MCF 10A (cell line): ENCODE results near the gene FAM229B. TPM values are rescaled to one million over a fixed set of nuclear protein-coding genes. Genes with fewer than 3 reads are reported as not detected.

Experiments
- BruUV-seq: library from RNA; stranded (reverse); fragments of 400-500 nt; replicated peaks from 2 replicates; lab custom pipeline; 2021; lab: Mats Ljungman, UMichigan
- CTCF ChIA-PET: fragments of 300-600 bp; sonication (Branson Sonifier 250); formaldehyde crosslinking; extraction: SDS; loops from one replicate; lab custom pipeline; 2021; ENCODE audit warnings: antibody characterized with exemption, inconsistent platforms; lab: Yijun Ruan, JAX
- POLR2A ChIA-PET: fragments of 300-600, 350-650 bp; sonication (Branson Sonifier 250); formaldehyde crosslinking; extraction: SDS; loops from one replicate; lab custom pipeline; 2020; ENCODE audit warnings: antibody characterized with exemption, inconsistent platforms; lab: Yijun Ruan, JAX
- DNase-seq: peaks from one replicate; pipeline ENCODE4 v3.0.0-alpha.2; 2018; ENCODE audit not compliant: unreplicated experiment
- H3K27ac Mint-ChIP-seq: one replicate; pipeline ENCODE4 v1.8.0; 2022; ENCODE audit warnings: mild to moderate bottlenecking, low read depth, mixed read lengths; ENCODE audit not compliant: unreplicated experiment
- H3K27me3 Mint-ChIP-seq: one replicate; pipeline ENCODE4 v1.8.0; 2022; ENCODE audit warnings: mixed read lengths; ENCODE audit not compliant: insufficient read depth, unreplicated experiment
- H3K36me3 Mint-ChIP-seq: one replicate; pipeline ENCODE4 v1.8.0; 2022; ENCODE audit warnings: mild to moderate bottlenecking, moderate library complexity, mixed read lengths; ENCODE audit not compliant: insufficient read depth, unreplicated experiment
- H3K4me1 Mint-ChIP-seq: one replicate; pipeline ENCODE4 v1.8.0; 2022; ENCODE audit warnings: mixed read lengths; ENCODE audit not compliant: insufficient read depth, unreplicated experiment
- H3K4me3 Mint-ChIP-seq: one replicate; pipeline ENCODE4 v1.8.0; 2022; ENCODE audit warnings: mild to moderate bottlenecking, moderate library complexity, mixed read lengths; ENCODE audit not compliant: unreplicated experiment
- H3K9me3 Mint-ChIP-seq: one replicate; pipeline ENCODE4 v1.8.0; 2022; ENCODE audit warnings: mixed read lengths; ENCODE audit not compliant: unreplicated experiment
- intact Hi-C: fragments of 100-400 bp; cut with micrococcal nuclease; formaldehyde crosslinking; loops from 2 replicates; pipeline ENCODE4 v1.14.1; 2022
- total RNA-seq: library from RNA; stranded (reverse); gene quantifications from 2 replicates; pipeline ENCODE4 v1.2.3, GENCODE V29; 2022
- TF ChIP-seq, protein P1 (sequence below): fragments of 200-600 bp; IDR thresholded peaks from one replicate; pipeline ENCODE4 v1.8.0; 2022; ENCODE audit warnings: antibody characterized with exemption, mild to moderate bottlenecking; ENCODE audit not compliant: unreplicated experiment

The FAM229B gene
- total RNA-seq, 1 experiment from 2014 or later: 10.8 TPM

DNA sequence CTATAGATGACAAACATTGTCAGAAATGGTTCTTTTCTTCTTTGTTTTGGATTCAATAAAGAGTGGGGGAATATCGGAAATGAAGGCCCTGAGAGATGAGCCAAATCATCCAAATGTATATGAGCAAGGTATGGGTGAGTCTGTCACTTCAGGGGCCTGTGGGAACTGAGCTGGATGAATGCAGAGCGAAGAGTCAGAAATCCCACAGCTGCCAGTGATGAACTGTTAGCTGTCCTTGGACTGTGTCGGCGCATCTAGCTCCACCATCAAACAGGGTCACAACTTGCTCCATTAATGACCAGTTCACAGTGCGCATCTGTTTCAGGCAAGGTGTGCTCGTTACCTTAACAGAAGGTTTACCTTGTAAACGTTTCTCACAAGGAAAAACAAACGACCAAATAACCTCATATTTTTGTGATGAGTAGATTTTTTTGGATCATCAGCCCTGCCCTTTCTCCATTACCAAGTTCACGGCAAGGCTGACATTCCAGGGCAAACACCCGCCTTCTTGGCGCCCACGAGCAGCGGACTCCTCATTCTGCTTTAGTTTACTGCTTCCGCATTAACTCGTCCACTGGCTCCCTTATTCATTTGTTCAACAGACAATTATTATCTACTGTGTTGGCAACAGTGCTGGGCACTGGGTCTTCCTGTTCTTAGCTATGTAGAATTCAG, 48.5 kb upstream of the FAM229B start:
- no peaks in the 10 kb centered on the region for H3K36me3 Mint-ChIP-seq
- no peak for DNase-seq
- POLR2A ChIA-PET: no interaction called here
- no peak overlapping the region for H3K4me3 Mint-ChIP-seq
- H3K9me3 Mint-ChIP-seq: no peaks in the 10 kb centered on the region
- TF ChIP-seq, protein P1, sequence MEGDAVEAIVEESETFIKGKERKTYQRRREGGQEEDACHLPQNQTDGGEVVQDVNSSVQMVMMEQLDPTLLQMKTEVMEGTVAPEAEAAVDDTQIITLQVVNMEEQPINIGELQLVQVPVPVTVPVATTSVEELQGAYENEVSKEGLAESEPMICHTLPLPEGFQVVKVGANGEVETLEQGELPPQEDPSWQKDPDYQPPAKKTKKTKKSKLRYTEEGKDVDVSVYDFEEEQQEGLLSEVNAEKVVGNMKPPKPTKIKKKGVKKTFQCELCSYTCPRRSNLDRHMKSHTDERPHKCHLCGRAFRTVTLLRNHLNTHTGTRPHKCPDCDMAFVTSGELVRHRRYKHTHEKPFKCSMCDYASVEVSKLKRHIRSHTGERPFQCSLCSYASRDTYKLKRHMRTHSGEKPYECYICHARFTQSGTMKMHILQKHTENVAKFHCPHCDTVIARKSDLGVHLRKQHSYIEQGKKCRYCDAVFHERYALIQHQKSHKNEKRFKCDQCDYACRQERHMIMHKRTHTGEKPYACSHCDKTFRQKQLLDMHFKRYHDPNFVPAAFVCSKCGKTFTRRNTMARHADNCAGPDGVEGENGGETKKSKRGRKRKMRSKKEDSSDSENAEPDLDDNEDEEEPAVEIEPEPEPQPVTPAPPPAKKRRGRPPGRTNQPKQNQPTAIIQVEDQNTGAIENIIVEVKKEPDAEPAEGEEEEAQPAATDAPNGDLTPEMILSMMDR: no peak
- H3K27me3 Mint-ChIP-seq: peaks cover 2% of the 10 kb centered on the region
- CTCF ChIA-PET: interaction anchor here (0.6 to 6.5 kb wide), 11 partner anchors 8 to 410 kb away, joined by 3 to 136 read pairs (median 3); no protein-coding TSS in a partner anchor
- BruUV-seq: no TSS peak
- no peak overlapping the region for H3K27ac Mint-ChIP-seq
- H3K4me1 Mint-ChIP-seq: peaks cover 6% of the 10 kb centered on the region
- intact Hi-C loops: no loop called here

DNA sequence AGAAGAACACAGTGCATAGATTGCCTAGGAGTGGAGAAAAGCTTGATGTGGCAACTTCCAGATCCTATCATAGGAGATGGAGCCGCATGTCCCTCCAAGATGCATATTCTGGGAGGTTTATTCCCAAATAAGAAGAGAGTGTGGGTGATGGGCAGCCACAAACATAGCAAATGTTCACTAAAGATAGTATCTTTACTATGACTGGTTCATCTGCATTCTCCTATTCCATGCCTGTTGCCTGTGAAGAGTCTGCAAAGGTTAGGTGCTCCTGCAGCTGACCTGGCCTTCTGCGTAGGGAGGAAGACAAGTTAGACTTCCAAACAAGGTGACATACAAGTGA, 48.0 kb upstream of the FAM229B start:
- no peak overlapping the region for H3K27ac Mint-ChIP-seq
- BruUV-seq: no TSS peak

DNA sequence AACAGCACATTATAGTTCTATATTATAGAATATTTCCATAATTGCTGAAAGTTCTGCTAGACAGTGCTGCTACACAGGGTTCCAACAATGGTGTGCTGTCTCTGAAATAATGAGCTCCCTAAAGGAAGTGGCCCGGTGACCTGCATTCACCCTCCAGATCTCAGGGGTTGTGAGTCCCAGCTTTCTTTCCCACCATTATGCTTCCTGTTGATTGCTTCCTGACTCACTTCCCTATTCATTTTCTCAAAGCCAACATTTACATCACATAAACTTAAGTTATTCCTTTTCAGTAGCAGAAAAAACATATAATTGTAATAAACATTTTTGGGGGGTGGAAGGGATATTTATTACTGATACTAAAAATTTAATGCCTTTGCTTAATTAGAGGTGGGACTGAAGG, 46.4 kb upstream of the FAM229B start:
- ChIA-PET POLR2A (no interaction called here), CTCF (interaction anchor here (0.6 to 6.5 kb wide), 15 partner anchors 9 to 1030 kb away, joined by 3 to 136 read pairs (median 4); a partner anchor contains a TSS)
- Mint-ChIP-seq H3K9me3 (no peaks in the 10 kb centered on the region), H3K36me3 (no peaks in the 10 kb centered on the region), H3K4me3 (no peak overlapping the region), H3K4me1 (peaks cover 6% of the 10 kb centered on the region), H3K27me3 (no peaks in the 10 kb centered on the region), H3K27ac (no peak overlapping the region)
- no TSS peak for BruUV-seq
- DNase-seq: no peak
- TF ChIP-seq, protein P1: no peak
- intact Hi-C loops: loop anchor here (5.0 kb wide), 1 partner anchor 679 kb away; no protein-coding TSS in a partner anchor

More for the DNA sequence above, 48.0 kb upstream of the FAM229B start:
- Mint-ChIP-seq H3K9me3 (no peaks in the 10 kb centered on the region), H3K27me3 (no peaks in the 10 kb centered on the region), H3K36me3 (no peaks in the 10 kb centered on the region), H3K4me1 (peaks cover 6% of the 10 kb centered on the region), H3K4me3 (no peak overlapping the region)
- TF ChIP-seq, protein P1: no peak
- POLR2A ChIA-PET: no interaction called here
- DNase-seq: no peak
- CTCF ChIA-PET: interaction anchor here (0.6 to 6.5 kb wide), 7 partner anchors 8 to 329 kb away, joined by 3 to 136 read pairs (median 4); no protein-coding TSS in a partner anchor
- intact Hi-C loops: no loop called here

DNA sequence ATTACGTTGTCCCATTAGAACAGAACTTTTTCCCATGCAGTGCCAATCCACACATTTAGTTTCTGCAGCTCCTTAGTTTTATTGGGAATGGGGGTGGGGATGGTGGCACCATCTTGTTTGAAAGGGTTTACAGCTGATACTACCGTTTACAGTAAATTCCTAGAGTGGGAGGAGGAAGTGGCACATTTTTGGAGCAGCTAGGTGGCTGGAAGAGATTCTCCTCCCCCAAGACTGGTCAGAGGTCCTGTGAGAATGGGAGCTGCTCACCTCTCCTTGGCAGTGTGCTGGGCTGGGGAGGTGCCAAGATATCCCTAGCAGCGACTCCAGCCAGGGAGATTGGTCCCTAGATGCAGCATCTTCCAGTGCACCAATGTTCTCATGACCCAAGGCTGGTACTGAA, 45.9 kb upstream of the FAM229B start:
- BruUV-seq: no TSS peak

More for the DNA sequence above, 45.9 kb upstream of the FAM229B start:
- no peaks in the 10 kb centered on the region for H3K9me3 Mint-ChIP-seq
- TF ChIP-seq, protein P1: no peak
- H3K27ac Mint-ChIP-seq: no peak overlapping the region
- no peaks in the 10 kb centered on the region for H3K27me3 Mint-ChIP-seq
- ChIA-PET CTCF (interaction anchor here (0.6 to 6.5 kb wide), 32 partner anchors 9 to 1521 kb away, joined by 3 to 136 read pairs (median 4); partner anchors contain the start of gene CCN6), POLR2A (interaction anchor here (0.8 to 1.2 kb wide), 2 partner anchors 51 to 68 kb away, joined by 3 read pairs; no protein-coding TSS in a partner anchor)
- no peak for DNase-seq
- no peak overlapping the region for H3K4me3 Mint-ChIP-seq
- H3K36me3 Mint-ChIP-seq: no peaks in the 10 kb centered on the region
- peaks cover 6% of the 10 kb centered on the region for H3K4me1 Mint-ChIP-seq
- intact Hi-C loops: loop anchor here (5.0 kb wide), 1 partner anchor 679 kb away; no protein-coding TSS in a partner anchor
